ENCODE measurements around the gene ZNF445. TPM values are rescaled to one million over a fixed set of nuclear protein-coding genes. Genes with fewer than 3 reads are reported as not detected.
"Not testable (repeated sequence)": the region's sequence is repeated elsewhere in the genome, so short reads cannot be mapped to it uniquely, and the experiment has no call there.

The ZNF445 gene
- total and polyA plus RNA-seq, 8 donors, result 1.6 to 17.1 (median 4.8) TPM

GRCh38 chr3:44464509-44464908 lies 13.0 kb downstream of the ZNF445 start:
- Histone ChIP-seq H3K9me3 (peaks cover 6 to 21% (median 17%) of the 10 kb centered on the region in 4 donors), H3K36me3 (peaks cover 10 to 65% (median 56%) of the 10 kb centered on the region in 4 donors), H3K4me1 (peaks cover 0 to 26% (median 8%) of the 10 kb centered on the region in 4 donors), H3K27me3 (no peaks in the 10 kb centered on the region), H3K27ac (no peak overlapping the region), H3K4me3 (no peak overlapping the region)
- intact Hi-C loops (cut with DNase I; ENCODE audit: low total_unique reads), result no loop called here
- WGBS, 5 donors, result 78 to 86% (median 82%) methylated on average over 6 to 7 of the region's 7 CpGs
- no peak for DNase-seq
- no peak for TF ChIP-seq POLR2A (IDR thresholded peaks at IDR 0.05)
- TF ChIP-seq POLR2AphosphoS5 (IDR thresholded peaks at IDR 0.05), result no peak
- TF ChIP-seq CTCF (IDR thresholded peaks at IDR 0.05), result no peak
- no peak for TF ChIP-seq EP300 (IDR thresholded peaks at IDR 0.05)

- H3K4me1 ChIP-seq; H3K27me3 ChIP-seq; H3K27ac ChIP-seq; DNase-seq; H3K4me3 ChIP-seq; intact Hi-C loops (cut with DNase I; ENCODE audit: low total_unique reads): not testable (repeated sequence)
- Histone ChIP-seq H3K9me3 (peaks cover 6 to 21% (median 17%) of the 10 kb centered on the region in 4 donors), H3K36me3 (peaks cover 30 to 92% (median 82%) of the 10 kb centered on the region in 4 donors)
- 96 to 98% (median 98%) methylated on average over 4 of the region's 4 CpGs for WGBS, 5 donors
Measured at GRCh38 chr3:44460050-44460449, 17.4 kb downstream of the ZNF445 start.

GRCh38 chr3:44455318-44455717 lies 22.2 kb downstream of the ZNF445 start:
- TF ChIP-seq EP300 (IDR thresholded peaks at IDR 0.05), result no peak
- TF ChIP-seq POLR2AphosphoS5 (IDR thresholded peaks at IDR 0.05), result no peak
- no peak for TF ChIP-seq POLR2A (IDR thresholded peaks at IDR 0.05)
- TF ChIP-seq CTCF (IDR thresholded peaks at IDR 0.05), result no peak
- intact Hi-C loops (cut with DNase I; ENCODE audit: low total_unique reads), result no loop called here
- Histone ChIP-seq H3K27me3 (no peaks in the 10 kb centered on the region), H3K4me3 (no peak overlapping the region), H3K4me1 (no peaks in the 10 kb centered on the region), H3K36me3 (peaks cover 34 to 89% (median 84%) of the 10 kb centered on the region in 4 donors), H3K27ac (no peak overlapping the region), H3K9me3 (peaks cover 0 to 7% (median 5%) of the 10 kb centered on the region in 4 donors)
- 92 to 100% (median 96%) methylated on average over 5 to 10 of the region's 10 CpGs for WGBS, 5 donors
- no peak for DNase-seq

- TF ChIP-seq POLR2AphosphoS5 (IDR thresholded peaks at IDR 0.05) (no peak), CTCF (IDR thresholded peaks at IDR 0.05) (no peak), EP300 (IDR thresholded peaks at IDR 0.05) (no peak), POLR2A (IDR thresholded peaks at IDR 0.05) (no peak)
- Histone ChIP-seq H3K4me1 (no peaks in the 10 kb centered on the region), H3K27ac (no peak overlapping the region), H3K9me3 (no peaks in the 10 kb centered on the region), H3K27me3 (no peaks in the 10 kb centered on the region), H3K4me3 (no peak overlapping the region), H3K36me3 (peaks cover 44 to 94% (median 89%) of the 10 kb centered on the region in 4 donors)
- intact Hi-C loops (cut with DNase I; ENCODE audit: low total_unique reads), result no loop called here
- WGBS, 5 donors, result 75 to 99% (median 96%) methylated on average over 4 of the region's 4 CpGs
- DNase-seq, result no peak
Measured at GRCh38 chr3:44454258-44454657, 23.2 kb downstream of the ZNF445 start.

- Histone ChIP-seq H3K4me1 (no peaks in the 10 kb centered on the region), H3K27me3 (no peaks in the 10 kb centered on the region), H3K27ac (no peak overlapping the region), H3K4me3 (no peak overlapping the region), H3K9me3 (peaks cover 0 to 20% (median 0%) of the 10 kb centered on the region in 4 donors), H3K36me3 (peaks cover 55 to 98% (median 95%) of the 10 kb centered on the region in 4 donors)
- intact Hi-C loops (cut with DNase I; ENCODE audit: low total_unique reads), result no loop called here
- 94 to 98% (median 98%) methylated on average over 3 of the region's 3 CpGs for WGBS, 5 donors
- no peak for TF ChIP-seq POLR2A (IDR thresholded peaks at IDR 0.05)
- no peak for DNase-seq
Measured at GRCh38 chr3:44451441-44451840, 26.0 kb downstream of the ZNF445 start.
